CD4-positive, alpha-beta T cell (primary cell): Measurements from ENCODE around the gene LRP1B. TPM values are rescaled to one million over a fixed set of nuclear protein-coding genes. Genes with fewer than 3 reads are reported as not detected.

Source experiments
- ATAC-seq: fragments of 200-7000 bp; cut with Tn5 transposase; one replicate; pipeline ENCODE4 v1.10.0; 2022; ENCODE audit warnings: mild to moderate bottlenecking; ENCODE audit not compliant: poor library complexity
- CTCF ChIA-PET: fragments of 350-600 bp; sonication (Branson Sonifier 250); formaldehyde crosslinking; loops from one replicate; lab custom pipeline; 2021; ENCODE audit warnings: antibody characterized with exemption, inconsistent platforms; lab: Charles Lee
- POLR2A ChIA-PET: fragments of 350-600 bp; sonication (Branson Sonifier 250); formaldehyde crosslinking; loops from one replicate; lab custom pipeline; 2021; ENCODE audit warnings: antibody characterized with exemption, inconsistent platforms; lab: Charles Lee
- DNase-seq, 14 experiments: peaks; one replicate each; pipeline ENCODE4 v3.0.0-alpha.2; 2013 to 2020; ENCODE audit warnings: mixed read lengths in 2 of 14
- H3K27ac ChIP-seq, 2 donors: one replicate each; pipeline versions ENCODE4 v1.5.1 to v1.7.0; 2013; ENCODE audit warnings: low read length in 2 of 2, low read depth in 1 of 2, mild to moderate bottlenecking in 1 of 2
- H3K27me3 ChIP-seq, 2 experiments: 1 replicate in 1 of 2; 2 replicates in 1 of 2; pipeline versions ENCODE4 v1.6.1 to v1.7.0; 2013; ENCODE audit warnings: low read length in 2 of 2, control low read depth in 1 of 2, mild to moderate bottlenecking in 1 of 2, moderate library complexity in 1 of 2; ENCODE audit not compliant: insufficient read depth in 2 of 2, control insufficient read depth in 1 of 2
- H3K36me3 ChIP-seq: one replicate; pipeline ENCODE4 v1.6.1; 2013; ENCODE audit warnings: low read length, control low read depth; ENCODE audit not compliant: insufficient read depth
- H3K4me1 ChIP-seq: one replicate; pipeline ENCODE4 v1.6.1; 2013; ENCODE audit warnings: low read length, control low read depth; ENCODE audit not compliant: insufficient read depth
- H3K4me3 ChIP-seq: one replicate; pipeline ENCODE4 v1.5.1; 2013; ENCODE audit warnings: mild to moderate bottlenecking, low read length, moderate library complexity
- H3K9me3 ChIP-seq, 2 experiments: 1 replicate in 1 of 2; 2 replicates in 1 of 2; pipeline versions ENCODE4 v1.6.1 to v1.7.0; 2013; ENCODE audit warnings: low read length in 2 of 2, mild to moderate bottlenecking in 2 of 2, control low read depth in 1 of 2, moderate library complexity in 1 of 2; ENCODE audit not compliant: control insufficient read depth in 1 of 2, insufficient read depth in 1 of 2
- H3K27ac Mint-ChIP-seq: one replicate; pipeline ENCODE4 v1.8.0; 2020; ENCODE audit warnings: mixed read lengths
- H3K27me3 Mint-ChIP-seq: one replicate; pipeline ENCODE4 v1.8.0; 2021; ENCODE audit warnings: mixed read lengths
- H3K36me3 Mint-ChIP-seq: one replicate; pipeline ENCODE4 v1.8.0; 2021; ENCODE audit warnings: low read depth, mixed read lengths
- H3K4me1 Mint-ChIP-seq: one replicate; pipeline ENCODE4 v1.8.0; 2021; ENCODE audit warnings: low read depth, mixed read lengths
- H3K4me3 Mint-ChIP-seq: one replicate; pipeline ENCODE4 v1.8.0; 2020; ENCODE audit warnings: mild to moderate bottlenecking, mixed read lengths
- H3K9me3 Mint-ChIP-seq: one replicate; pipeline ENCODE4 v1.8.0; 2020; ENCODE audit warnings: mixed read lengths
- intact Hi-C, 2 experiments: fragments of 100-400 bp; cut with DNase I in 1 of 2; cut with micrococcal nuclease in 1 of 2; formaldehyde crosslinking; loops; one replicate each; pipeline versions ENCODE4 v1.15.1 to v1.9.0; 2023 to 2025; cut with DNase I, micrococcal nuclease
- total RNA-seq, 174 experiments: library from RNA in 2 of 174; stranded (reverse) in 2 of 174; gene quantifications; one replicate each; pipeline ENCODE4 v1.2.3 and lab custom pipeline; 2021 to 2026
- TF ChIP-seq, protein P1 (sequence below): fragments of 200-600 bp; IDR thresholded peaks from one replicate; pipeline ENCODE4 v1.8.0; 2022; ENCODE audit warnings: antibody characterized with exemption, mild to moderate bottlenecking

The LRP1B gene
- total RNA-seq, 2 experiments from 2014 or later, result not detected

DNA sequence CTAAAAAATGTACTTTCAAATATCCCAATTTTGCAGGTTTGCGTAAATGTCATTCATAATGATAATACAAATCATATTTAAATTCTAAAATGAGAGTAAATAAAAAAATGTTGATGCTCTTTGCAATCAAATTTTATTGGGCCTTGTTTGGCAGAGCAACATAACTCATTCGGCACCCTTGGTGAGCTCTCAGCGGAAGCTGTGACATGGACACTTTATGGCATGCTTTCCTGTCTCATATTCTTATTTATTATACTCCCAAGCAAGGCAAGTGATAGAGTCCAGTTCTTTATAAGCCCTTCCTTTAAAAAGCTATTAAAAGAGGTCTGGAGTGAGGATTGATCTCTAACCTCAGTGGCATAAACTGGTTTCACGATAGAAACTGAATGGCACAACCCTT, 1857.4 kb downstream of the LRP1B start:
- Histone ChIP-seq H3K27me3 (no peaks in the 10 kb centered on the region), H3K9me3 (peaks cover 0 to 6% of the 10 kb centered on the region in 2 experiments), H3K4me3 (no peak overlapping the region), H3K4me1 (no peaks in the 10 kb centered on the region), H3K27ac (no peak overlapping the region), H3K36me3 (no peaks in the 10 kb centered on the region)
- ChIA-PET CTCF (no interaction called here), POLR2A (no interaction called here)
- H3K9me3 Mint-ChIP-seq, result peaks cover 7% of the 10 kb centered on the region
- TF ChIP-seq, protein P1, sequence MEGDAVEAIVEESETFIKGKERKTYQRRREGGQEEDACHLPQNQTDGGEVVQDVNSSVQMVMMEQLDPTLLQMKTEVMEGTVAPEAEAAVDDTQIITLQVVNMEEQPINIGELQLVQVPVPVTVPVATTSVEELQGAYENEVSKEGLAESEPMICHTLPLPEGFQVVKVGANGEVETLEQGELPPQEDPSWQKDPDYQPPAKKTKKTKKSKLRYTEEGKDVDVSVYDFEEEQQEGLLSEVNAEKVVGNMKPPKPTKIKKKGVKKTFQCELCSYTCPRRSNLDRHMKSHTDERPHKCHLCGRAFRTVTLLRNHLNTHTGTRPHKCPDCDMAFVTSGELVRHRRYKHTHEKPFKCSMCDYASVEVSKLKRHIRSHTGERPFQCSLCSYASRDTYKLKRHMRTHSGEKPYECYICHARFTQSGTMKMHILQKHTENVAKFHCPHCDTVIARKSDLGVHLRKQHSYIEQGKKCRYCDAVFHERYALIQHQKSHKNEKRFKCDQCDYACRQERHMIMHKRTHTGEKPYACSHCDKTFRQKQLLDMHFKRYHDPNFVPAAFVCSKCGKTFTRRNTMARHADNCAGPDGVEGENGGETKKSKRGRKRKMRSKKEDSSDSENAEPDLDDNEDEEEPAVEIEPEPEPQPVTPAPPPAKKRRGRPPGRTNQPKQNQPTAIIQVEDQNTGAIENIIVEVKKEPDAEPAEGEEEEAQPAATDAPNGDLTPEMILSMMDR, result no peak
- DNase-seq (no peak), ATAC-seq (no peak)
- intact Hi-C loops, result no loop called here
- no peaks in the 10 kb centered on the region for H3K27me3 Mint-ChIP-seq
- no peaks in the 10 kb centered on the region for H3K36me3 Mint-ChIP-seq
- H3K27ac Mint-ChIP-seq, result no peak overlapping the region
- no peak overlapping the region for H3K4me3 Mint-ChIP-seq
- no peaks in the 10 kb centered on the region for H3K4me1 Mint-ChIP-seq

DNA sequence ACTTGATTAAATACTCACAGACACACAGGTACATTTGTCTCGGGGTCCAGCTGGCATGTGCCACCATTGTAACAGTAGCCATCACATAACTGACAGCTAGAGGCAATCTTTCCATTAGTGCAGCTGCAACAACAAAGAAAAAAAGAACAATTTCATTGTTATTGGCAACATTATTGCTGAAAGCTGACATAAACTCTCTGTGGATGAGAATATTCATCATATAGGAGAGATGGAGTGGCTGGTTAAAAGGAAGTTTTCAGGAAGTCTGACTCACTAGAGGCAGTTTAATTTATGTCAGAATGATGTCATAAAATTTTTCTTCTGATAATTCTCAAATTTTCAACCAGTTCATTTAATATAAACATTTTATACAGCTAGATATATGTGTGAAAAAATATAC, 1860.6 kb downstream of the LRP1B start:
- Mint-ChIP-seq H3K36me3 (no peaks in the 10 kb centered on the region), H3K27ac (no peak overlapping the region), H3K27me3 (no peaks in the 10 kb centered on the region), H3K4me3 (no peak overlapping the region), H3K4me1 (no peaks in the 10 kb centered on the region), H3K9me3 (peaks cover 8% of the 10 kb centered on the region)
- ChIA-PET POLR2A (no interaction called here), CTCF (no interaction called here)
- Histone ChIP-seq H3K4me1 (no peaks in the 10 kb centered on the region), H3K36me3 (no peaks in the 10 kb centered on the region), H3K9me3 (no peaks in the 10 kb centered on the region), H3K27ac (no peak overlapping the region), H3K4me3 (no peak overlapping the region), H3K27me3 (no peaks in the 10 kb centered on the region)
- DNase-seq, result no peak
- no peak for ATAC-seq
- TF ChIP-seq, protein P1, result no peak
- intact Hi-C loops, result no loop called here

DNA sequence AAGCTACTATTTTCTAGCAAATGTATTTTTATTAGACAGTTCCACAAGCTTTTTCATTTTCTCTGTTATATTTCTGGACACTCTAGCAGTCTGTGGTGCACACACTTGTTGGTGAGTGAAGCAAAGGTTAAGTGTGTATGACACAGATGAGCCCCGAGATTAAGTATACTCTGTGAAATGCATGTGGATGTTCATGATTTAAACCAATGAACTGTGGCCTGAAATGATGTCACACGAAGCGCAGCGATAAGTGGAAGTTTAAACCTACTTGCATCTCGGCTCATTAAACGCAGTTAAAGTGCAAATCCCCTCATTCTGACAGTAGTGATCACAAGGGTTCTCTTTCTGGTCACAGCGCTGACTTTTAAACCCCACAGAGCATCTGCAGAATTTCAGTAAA, 1861.8 kb downstream of the LRP1B start:
- no peak for ATAC-seq
- TF ChIP-seq, protein P1, result no peak
- Histone ChIP-seq H3K4me3 (no peak overlapping the region), H3K4me1 (no peaks in the 10 kb centered on the region), H3K27me3 (no peaks in the 10 kb centered on the region), H3K36me3 (no peaks in the 10 kb centered on the region), H3K27ac (no peak overlapping the region), H3K9me3 (peaks cover 0 to 4% of the 10 kb centered on the region in 2 experiments)
- Mint-ChIP-seq H3K4me1 (no peaks in the 10 kb centered on the region), H3K4me3 (no peak overlapping the region), H3K27ac (no peak overlapping the region), H3K36me3 (no peaks in the 10 kb centered on the region), H3K27me3 (no peaks in the 10 kb centered on the region), H3K9me3 (peaks cover 11% of the 10 kb centered on the region)
- CTCF ChIA-PET, result no interaction called here
- POLR2A ChIA-PET, result no interaction called here
- intact Hi-C loops, result no loop called here
- no peak for DNase-seq
